Kidney epithelial cell (primary cell): ENCODE data around the gene GPR137. TPM values are rescaled to one million over a fixed set of nuclear protein-coding genes. Genes with fewer than 3 reads are reported as not detected.

ENCODE experiments used
- DNase-seq: peaks from one replicate; pipeline ENCODE4 v3.0.0-alpha.2; 2010; ENCODE audit warnings: low read depth
- H3K27me3 ChIP-seq: 2 replicates; pipeline ENCODE4 v1.6.0; 2011; ENCODE audit warnings: low read length; ENCODE audit not compliant: control insufficient read depth, insufficient read depth
- H3K36me3 ChIP-seq: 2 replicates; pipeline ENCODE4 v1.5.1; 2011; ENCODE audit warnings: low read length; ENCODE audit not compliant: control insufficient read depth, insufficient read depth
- H3K4me3 ChIP-seq: 2 replicates; pipeline ENCODE4 v1.5.1; 2011; ENCODE audit warnings: low read depth, mild to moderate bottlenecking, control low read depth, low read length
- CTCF ChIP-seq: IDR thresholded peaks from 2 replicates; pipeline ENCODE4 v1.5.1; 2011; ENCODE audit warnings: mild to moderate bottlenecking, moderate library complexity, low read length, control low read depth, inconsistent platforms; ENCODE audit not compliant: insufficient read depth, poor library complexity, severe bottlenecking
- total RNA-seq: library from RNA; depleted of rRNA; stranded (reverse); fragments of >200 nt; gene quantifications from 2 replicates; pipeline ENCODE4 v1.2.3, GENCODE V29; 2015

Gene GPR137
- 21.9 and 44.3 TPM in 2 replicates for total RNA-seq

DNA sequence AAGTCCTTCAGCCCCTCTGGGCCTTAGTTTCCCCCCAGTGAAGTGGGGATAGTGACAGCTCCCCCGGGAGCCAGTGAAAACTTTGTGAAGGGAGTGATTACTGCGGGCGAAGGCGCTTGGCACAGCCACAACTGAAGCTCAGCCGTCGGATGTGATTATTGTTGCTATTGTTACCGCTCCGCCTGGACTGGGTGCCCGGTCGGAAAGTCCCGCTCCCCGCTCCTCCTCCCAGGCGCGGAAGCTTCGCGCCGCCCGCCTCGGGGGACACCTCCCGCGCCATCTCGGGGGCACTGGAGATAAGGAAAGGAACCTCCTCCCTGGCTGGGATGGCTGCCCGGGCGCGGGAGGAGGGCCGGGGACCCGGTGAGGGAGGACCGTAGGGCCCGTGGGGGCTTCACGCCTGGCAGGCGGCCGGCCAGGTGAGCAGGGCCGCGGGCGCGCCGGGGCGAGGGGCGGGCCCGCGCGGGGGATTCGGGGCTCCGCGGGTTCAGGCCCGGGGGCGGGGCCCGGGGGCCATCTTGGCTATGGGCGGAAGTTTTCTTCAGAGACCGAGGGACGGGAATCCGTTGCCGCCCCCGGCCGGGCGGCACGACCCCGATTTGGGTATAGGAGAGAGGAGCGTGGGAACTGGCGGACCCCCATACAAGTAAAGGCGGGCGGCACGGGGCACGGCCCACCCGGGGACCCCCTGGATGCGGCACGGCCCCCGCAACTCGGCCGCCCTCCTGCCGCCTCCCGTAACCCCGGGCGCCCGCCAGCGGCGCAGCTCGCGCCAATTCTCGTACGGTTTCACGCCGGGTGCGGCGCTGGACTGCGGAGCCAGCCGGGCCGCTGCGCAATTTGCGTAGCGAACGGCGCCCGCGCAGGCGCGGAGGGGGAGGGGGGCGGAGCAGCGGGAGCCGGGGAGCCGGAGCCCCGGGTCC is at the start of gene GPR137:
GPR137 (plus strand) TSS at position 887 of the 923 bp plus-strand sequence. CDS start 677 bp downstream, outside the sequence.
- no peak for TF ChIP-seq CTCF
- no peak for DNase-seq
- peaks cover 3% of the 10 kb centered on the region for H3K27me3 ChIP-seq
- peak within 1 kb of the TSS; percentile 65 for H3K4me3 ChIP-seq
- peaks cover 2% of the 10 kb centered on the region for H3K36me3 ChIP-seq

DNA sequence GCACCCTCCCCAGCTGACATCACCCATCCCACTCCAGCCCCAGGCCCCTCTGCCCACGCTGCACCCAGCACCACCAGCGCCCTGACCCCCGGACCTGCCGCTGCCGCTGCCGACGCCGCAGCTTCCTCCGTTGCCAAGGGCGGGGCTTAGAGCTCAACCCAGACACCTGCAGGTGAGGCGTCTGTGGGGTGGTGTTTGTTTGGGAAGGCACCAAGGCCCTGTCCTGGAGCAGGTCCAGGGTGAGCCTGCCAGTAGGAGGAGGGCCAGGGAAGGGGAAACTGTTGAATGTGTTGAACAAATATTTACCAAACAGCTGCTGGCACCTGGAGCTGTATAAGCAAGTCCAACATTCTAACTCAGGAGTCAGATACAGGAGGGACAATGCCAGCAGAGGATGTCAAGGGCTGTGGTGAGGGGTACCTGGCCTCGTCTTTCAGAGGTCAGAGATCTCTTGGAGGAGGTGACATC is 48.1 kb upstream of the GPR137 start:
- Histone ChIP-seq H3K36me3 (no peaks in the 10 kb centered on the region), H3K27me3 (no peaks in the 10 kb centered on the region), H3K4me3 (no peak overlapping the region)
- no peak for TF ChIP-seq CTCF
- no peak for DNase-seq

DNA sequence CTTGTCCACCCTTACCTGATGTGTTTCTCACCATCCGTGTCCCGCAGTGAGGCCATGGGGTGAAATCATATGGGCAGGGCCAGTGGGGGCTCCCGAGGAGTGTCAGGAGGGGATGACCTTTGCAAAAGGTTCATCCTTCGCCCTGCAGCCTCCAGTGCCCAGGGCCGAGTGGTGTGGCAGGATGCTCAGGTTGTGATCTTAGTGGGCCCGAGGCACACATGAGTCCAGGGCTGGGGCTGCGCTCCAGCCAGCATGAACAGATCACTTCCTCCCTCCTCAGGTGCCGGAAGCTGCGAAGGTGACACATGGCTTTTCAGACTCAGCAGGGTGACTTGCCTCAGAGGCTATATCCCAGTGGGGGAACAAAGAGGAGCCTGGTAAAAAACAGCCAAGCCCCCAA is 47.6 kb upstream of the GPR137 start:
- TF ChIP-seq CTCF, result no peak
- no peaks in the 10 kb centered on the region for H3K36me3 ChIP-seq
- H3K4me3 ChIP-seq, result no peak overlapping the region
- no peaks in the 10 kb centered on the region for H3K27me3 ChIP-seq
- DNase-seq, result no peak

DNA sequence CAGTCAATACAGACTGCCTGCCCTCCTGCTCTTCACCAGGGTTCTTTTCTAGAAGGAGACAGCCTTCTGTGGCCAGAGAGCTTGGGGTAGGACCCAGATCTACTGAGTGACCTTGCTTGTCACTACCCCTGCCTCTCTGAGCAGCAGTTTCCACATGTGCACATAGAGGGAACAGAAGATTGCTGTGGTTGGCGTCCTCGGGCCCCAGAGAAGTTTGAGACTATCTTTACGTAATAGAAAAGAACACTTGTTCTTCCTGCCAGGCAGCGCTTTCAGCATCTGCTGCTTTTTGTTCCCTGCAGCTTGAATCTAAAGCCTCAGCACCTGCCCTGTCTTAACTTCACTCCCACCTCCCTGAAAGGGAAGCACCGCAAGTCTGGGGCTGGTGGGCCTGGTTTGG is 46.6 kb upstream of the GPR137 start:
- no peak for DNase-seq

DNA sequence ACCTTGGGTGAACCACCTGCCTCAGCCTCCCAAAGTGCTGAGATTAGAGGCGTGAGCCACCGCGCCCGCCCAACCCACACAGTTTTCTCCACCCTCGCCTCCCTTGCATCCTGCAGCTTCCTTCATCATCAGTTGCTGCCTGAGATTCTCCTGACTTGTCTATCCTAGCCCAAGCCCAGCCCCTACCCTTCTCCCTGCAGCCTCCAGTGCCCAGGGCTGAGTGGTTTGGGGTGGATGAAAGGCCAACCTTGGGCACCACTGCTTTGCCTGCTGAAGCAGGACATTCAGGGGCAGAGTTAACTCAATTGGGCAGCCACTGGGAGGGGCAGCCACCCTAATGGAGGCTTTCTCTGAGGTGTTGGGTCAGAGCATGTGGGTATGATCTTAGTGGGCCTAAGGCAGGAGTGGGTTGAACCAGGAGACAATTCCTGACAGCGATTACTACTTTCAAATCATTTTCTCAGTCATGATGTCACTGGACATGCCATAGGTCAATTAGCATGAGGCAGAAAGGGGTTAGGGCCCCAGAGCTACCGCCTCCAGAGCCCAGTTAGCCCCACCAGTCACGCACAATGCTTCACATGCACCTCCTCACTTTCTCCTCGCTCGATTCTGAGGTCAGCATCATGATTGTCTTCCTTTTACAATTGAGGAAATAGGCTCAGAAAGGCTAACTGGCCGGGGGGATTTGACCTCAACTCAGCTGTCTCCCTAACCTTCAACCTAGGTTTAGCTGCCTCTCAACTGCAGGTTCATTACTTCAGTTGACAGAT is 45.8 kb upstream of the GPR137 start:
- Histone ChIP-seq H3K36me3 (peaks cover 3% of the 10 kb centered on the region), H3K27me3 (no peaks in the 10 kb centered on the region), H3K4me3 (peak overlapping the region; percentile 58)
- no peak for TF ChIP-seq CTCF
- DNase-seq, result no peak

More for the DNA sequence above, 46.6 kb upstream of the GPR137 start:
- peaks cover 3% of the 10 kb centered on the region for H3K36me3 ChIP-seq
- H3K27me3 ChIP-seq, result no peaks in the 10 kb centered on the region
- H3K4me3 ChIP-seq, result no peak overlapping the region
- TF ChIP-seq CTCF, result no peak
